SK-N-SH treated with all-trans-retinoic acid at 6 μM for 48 hours (cell line): ENCODE measurements around the gene KCNJ9.

Experiments
- ATAC-seq: fragments of 200-7000 bp; cut with Tn5 transposase; 3 replicates; pipeline ENCODE4 v1.9.1; 2020; ENCODE audit warnings: mild to moderate bottlenecking, moderate library complexity
- ARNTL ChIP-seq: fragments of 450-650 bp; formaldehyde crosslinking; IDR thresholded peaks from 2 replicates; pipeline ENCODE4 v1.5.0; 2020; ENCODE audit warnings: low read depth, mild to moderate bottlenecking, moderate library complexity, borderline replicate concordance
- CREB5 ChIP-seq: fragments of 250-450 bp; sonication (Bioruptor Pico); IDR thresholded peaks from 2 replicates; pipeline ENCODE4 v1.5.1; 2020; ENCODE audit warnings: low read depth, mild to moderate bottlenecking, moderate library complexity
- CSDC2 ChIP-seq: fragments of 250-450 bp; sonication (Bioruptor Pico); IDR thresholded peaks from 2 replicates; pipeline ENCODE4 v1.5.0; 2020; ENCODE audit warnings: mild to moderate bottlenecking, moderate library complexity
- GLIS3 ChIP-seq: fragments of 250-450 bp; sonication (Bioruptor Pico); IDR thresholded peaks from 2 replicates; pipeline ENCODE4 v1.5.0; 2020; ENCODE audit warnings: mild to moderate bottlenecking, moderate library complexity
- ISL1 ChIP-seq: fragments of 250-450 bp; sonication (Bioruptor Pico); IDR thresholded peaks from 2 replicates; pipeline ENCODE4 v2.1.2; 2022; ENCODE audit warnings: mild to moderate bottlenecking, moderate library complexity
- OSR1 ChIP-seq: fragments of 250-450 bp; sonication (Bioruptor Pico); IDR thresholded peaks from 2 replicates; pipeline ENCODE4 v1.8.0; 2022; ENCODE audit warnings: moderate library complexity, mild to moderate bottlenecking, inconsistent platforms
- PATZ1 ChIP-seq: fragments of 250-450 bp; sonication (Bioruptor Pico); IDR thresholded peaks from 2 replicates; pipeline ENCODE4 v1.8.0; 2020; ENCODE audit warnings: mild to moderate bottlenecking, moderate library complexity, borderline replicate concordance
- SNAI2 ChIP-seq: fragments of 250-450 bp; sonication (Bioruptor Pico); IDR thresholded peaks from 2 replicates; pipeline ENCODE4 v1.5.0; 2020; ENCODE audit warnings: mild to moderate bottlenecking, moderate library complexity
- TCF4 ChIP-seq: fragments of 250-450 bp; sonication (Bioruptor Pico); IDR thresholded peaks from 2 replicates; pipeline ENCODE4 v1.8.0; 2021; ENCODE audit warnings: mild to moderate bottlenecking, moderate library complexity, borderline replicate concordance
- TOX ChIP-seq: fragments of 250-450 bp; sonication (Bioruptor Pico); IDR thresholded peaks from 2 replicates; pipeline ENCODE4 v1.8.0; 2021; ENCODE audit warnings: mild to moderate bottlenecking, moderate library complexity, borderline replicate concordance
- TSHZ2 ChIP-seq: fragments of 250-450 bp; sonication (Bioruptor Pico); IDR thresholded peaks from 2 replicates; pipeline ENCODE4 v1.5.0; 2020; ENCODE audit warnings: mild to moderate bottlenecking, moderate library complexity
- ZC3H10 ChIP-seq: fragments of 250-450 bp; sonication (Bioruptor Pico); IDR thresholded peaks from 2 replicates; pipeline ENCODE4 v1.5.1; 2021; ENCODE audit warnings: mild to moderate bottlenecking, moderate library complexity
- ZFP3 ChIP-seq: fragments of 250-450 bp; sonication (Bioruptor Pico); IDR thresholded peaks from 2 replicates; pipeline ENCODE4 v1.5.0; 2020; ENCODE audit warnings: mild to moderate bottlenecking, moderate library complexity
- ZNF565 ChIP-seq: fragments of 450-650 bp; formaldehyde crosslinking; conservative IDR thresholded peaks from 2 replicates; pipeline ENCODE4 v1.5.0; 2020; ENCODE audit warnings: low read depth, mild to moderate bottlenecking, moderate library complexity
- ZNF70 ChIP-seq: fragments of 450-650 bp; formaldehyde crosslinking; IDR thresholded peaks from 2 replicates; pipeline ENCODE4 v1.5.0; 2020; ENCODE audit warnings: mild to moderate bottlenecking, moderate library complexity
- ZNF8 ChIP-seq: fragments of 450-650 bp; formaldehyde crosslinking; IDR thresholded peaks from 2 replicates; pipeline ENCODE4 v1.5.0; 2020; ENCODE audit warnings: mild to moderate bottlenecking, moderate library complexity
- TF ChIP-seq, protein P1 (sequence below): fragments of 250-450 bp; sonication (Bioruptor Pico); IDR thresholded peaks from 2 replicates; pipeline ENCODE4 v1.8.0; 2021; ENCODE audit warnings: low read depth, mild to moderate bottlenecking, moderate library complexity, borderline replicate concordance
- TF ChIP-seq, protein P2 (sequence below): fragments of 250-450 bp; sonication (Bioruptor Pico); IDR thresholded peaks from 2 replicates; pipeline ENCODE4 v1.5.1; 2021; ENCODE audit warnings: mild to moderate bottlenecking, moderate library complexity

KCNJ9 gene

GRCh38 chr1:160081261-160081936 is at the start of gene KCNJ9:
Gene KCNJ9 (plus strand): TSS chr1:160081538. CDS start chr1:160084031, 2,493 bp downstream.
- ATAC-seq: no peak
- TF ChIP-seq ZFP3 (CRISPR knock-in tag) (no peak), ZNF70 (CRISPR knock-in tag) (peak; percentile 89)

- ATAC-seq: peak; percentile 75
- no peak for TF ChIP-seq CREB5 (CRISPR knock-in tag)
- TF ChIP-seq, protein P1, sequence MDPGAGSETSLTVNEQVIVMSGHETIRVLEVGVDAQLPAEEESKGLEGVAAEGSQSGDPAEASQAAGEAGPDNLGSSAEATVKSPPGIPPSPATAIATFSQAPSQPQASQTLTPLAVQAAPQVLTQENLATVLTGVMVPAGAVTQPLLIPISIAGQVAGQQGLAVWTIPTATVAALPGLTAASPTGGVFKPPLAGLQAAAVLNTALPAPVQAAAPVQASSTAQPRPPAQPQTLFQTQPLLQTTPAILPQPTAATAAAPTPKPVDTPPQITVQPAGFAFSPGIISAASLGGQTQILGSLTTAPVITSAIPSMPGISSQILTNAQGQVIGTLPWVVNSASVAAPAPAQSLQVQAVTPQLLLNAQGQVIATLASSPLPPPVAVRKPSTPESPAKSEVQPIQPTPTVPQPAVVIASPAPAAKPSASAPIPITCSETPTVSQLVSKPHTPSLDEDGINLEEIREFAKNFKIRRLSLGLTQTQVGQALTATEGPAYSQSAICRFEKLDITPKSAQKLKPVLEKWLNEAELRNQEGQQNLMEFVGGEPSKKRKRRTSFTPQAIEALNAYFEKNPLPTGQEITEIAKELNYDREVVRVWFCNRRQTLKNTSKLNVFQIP (CRISPR knock-in tag): 0 out of 2 replicates have a peak, but pooled peaks have one; percentile 2
- no peak for TF ChIP-seq GLIS3 (CRISPR knock-in tag)
- TF ChIP-seq PATZ1 (CRISPR knock-in tag): no peak
- no peak for TF ChIP-seq OSR1
- no peak for TF ChIP-seq ZC3H10 (CRISPR knock-in tag)
- TF ChIP-seq, all 23 proteins: peak for 1
Observed at GRCh38 chr1:160032165-160032820, 49.0 kb upstream of the KCNJ9 start.

DNA sequence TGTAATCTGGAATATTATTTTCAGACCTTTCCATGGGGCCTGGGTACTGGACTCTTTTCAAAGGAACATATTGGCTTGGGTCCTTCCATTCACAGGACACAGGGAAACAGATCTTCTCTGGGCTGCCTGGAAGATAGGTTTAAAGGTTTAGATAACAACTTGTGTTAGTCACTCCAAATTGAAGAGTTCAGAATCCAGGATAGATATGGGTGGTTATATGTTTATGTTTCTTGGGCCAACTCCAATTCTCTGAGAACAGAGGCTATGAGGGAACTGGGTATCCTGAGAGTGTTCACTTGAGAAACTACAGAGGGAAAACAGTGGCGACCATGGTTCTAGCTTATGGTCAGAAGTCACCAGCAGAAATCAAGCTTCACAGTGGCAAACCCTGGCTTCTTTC is 40.9 kb upstream of the KCNJ9 start:
- TF ChIP-seq PATZ1 (CRISPR knock-in tag) (no peak), ZNF70 (CRISPR knock-in tag) (no peak), TSHZ2 (no peak), ZNF8 (CRISPR knock-in tag) (no peak), SNAI2 (CRISPR knock-in tag) (no peak), ZFP3 (CRISPR knock-in tag) (no peak), ZNF565 (CRISPR knock-in tag) (no peak), ARNTL (CRISPR knock-in tag) (no peak), GLIS3 (CRISPR knock-in tag) (no peak), CSDC2 (CRISPR knock-in tag) (no peak), OSR1 (no peak), ISL1 (CRISPR knock-in tag) (no peak), TOX (CRISPR knock-in tag) (no peak), TCF4 (CRISPR knock-in tag) (no peak)
- TF ChIP-seq, protein P2, sequence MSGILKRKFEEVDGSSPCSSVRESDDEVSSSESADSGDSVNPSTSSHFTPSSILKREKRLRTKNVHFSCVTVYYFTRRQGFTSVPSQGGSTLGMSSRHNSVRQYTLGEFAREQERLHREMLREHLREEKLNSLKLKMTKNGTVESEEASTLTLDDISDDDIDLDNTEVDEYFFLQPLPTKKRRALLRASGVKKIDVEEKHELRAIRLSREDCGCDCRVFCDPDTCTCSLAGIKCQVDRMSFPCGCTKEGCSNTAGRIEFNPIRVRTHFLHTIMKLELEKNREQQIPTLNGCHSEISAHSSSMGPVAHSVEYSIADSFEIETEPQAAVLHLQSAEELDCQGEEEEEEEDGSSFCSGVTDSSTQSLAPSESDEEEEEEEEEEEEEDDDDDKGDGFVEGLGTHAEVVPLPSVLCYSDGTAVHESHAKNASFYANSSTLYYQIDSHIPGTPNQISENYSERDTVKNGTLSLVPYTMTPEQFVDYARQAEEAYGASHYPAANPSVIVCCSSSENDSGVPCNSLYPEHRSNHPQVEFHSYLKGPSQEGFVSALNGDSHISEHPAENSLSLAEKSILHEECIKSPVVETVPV (CRISPR knock-in tag): no peak

More for the DNA sequence above, 40.9 kb upstream of the KCNJ9 start:
- ATAC-seq: no peak
